ENCODE data around the gene GCN1.
A peak's percentile ranks its signal among the peaks of the same experiment; 100 is the strongest.

DNA sequence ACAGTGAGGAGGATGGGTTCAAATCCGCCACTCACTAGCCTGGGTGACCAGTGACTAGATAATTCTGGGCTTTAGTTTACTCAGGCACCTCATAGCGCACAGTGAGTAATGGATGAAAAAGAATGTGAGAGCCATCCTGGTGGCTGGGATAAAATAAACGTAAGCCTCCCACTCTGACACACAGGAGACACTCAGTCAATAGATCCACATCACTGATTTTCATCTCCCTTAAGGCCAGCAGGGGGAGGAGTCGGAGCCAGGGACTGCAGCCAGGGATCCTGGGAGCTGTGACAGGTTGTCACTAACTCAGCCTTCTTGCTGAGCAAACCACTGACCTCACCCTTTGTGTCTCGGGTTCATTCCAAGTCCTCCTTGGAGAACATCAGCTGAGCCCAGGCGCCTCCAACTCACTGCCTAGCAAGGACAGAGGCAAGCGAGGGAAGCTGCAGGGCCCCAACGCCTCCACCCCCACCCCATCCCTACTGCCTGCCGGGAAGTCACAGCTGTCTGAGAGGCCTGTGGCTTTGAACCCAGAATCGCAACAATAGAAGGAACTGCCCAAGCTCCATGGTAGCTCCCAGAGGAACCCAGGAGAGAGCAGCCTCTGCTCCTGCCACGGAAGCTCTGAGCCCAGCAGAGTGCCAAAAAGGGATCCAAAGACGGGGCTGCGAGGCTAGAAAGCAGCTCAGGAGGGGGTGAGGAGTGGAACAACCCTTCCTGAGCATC is 40.3 kb upstream of the GCN1 start:
- peak; percentile 24 to 60 (median 54) for TF ChIP-seq CTCF (IDR thresholded peaks at IDR 0.05)
- peak; percentile 77 for TF ChIP-seq POLR2AphosphoS5 (IDR thresholded peaks at IDR 0.05)
- TF ChIP-seq POLR2A (IDR thresholded peaks at IDR 0.05): no peak

Measured in prostate gland (tissue), 2 donors.